IMR-90 (cell line): ENCODE results near the gene KCNIP1.

Source experiments
- BHLHE40 ChIP-seq: fragments of 150-350 bp; IDR thresholded peaks from 2 replicates; pipeline ENCODE4 v1.6.1; 2016; ENCODE audit warnings: mild to moderate bottlenecking, low read depth, low read length
- CEBPB ChIP-seq: IDR thresholded peaks from 2 replicates; pipeline ENCODE4 v1.6.1; 2012; ENCODE audit warnings: low read depth, low read length, improper control_type of control experiment
- MXI1 ChIP-seq: IDR thresholded peaks from 2 replicates; pipeline ENCODE4 v1.6.1; 2012; ENCODE audit warnings: low read depth, mild to moderate bottlenecking, low read length, moderate library complexity, borderline replicate concordance
- POLR2A ChIP-seq: IDR thresholded peaks from 2 replicates; pipeline ENCODE4 v1.6.1; 2012; ENCODE audit warnings: mild to moderate bottlenecking, low read depth, low read length
- TF ChIP-seq, protein P1 (sequence below): conservative IDR thresholded peaks from 2 replicates; pipeline ENCODE4 v1.5.1; 2012; ENCODE audit warnings: mild to moderate bottlenecking, low read depth, low read length, improper control_type of control experiment

DNA sequence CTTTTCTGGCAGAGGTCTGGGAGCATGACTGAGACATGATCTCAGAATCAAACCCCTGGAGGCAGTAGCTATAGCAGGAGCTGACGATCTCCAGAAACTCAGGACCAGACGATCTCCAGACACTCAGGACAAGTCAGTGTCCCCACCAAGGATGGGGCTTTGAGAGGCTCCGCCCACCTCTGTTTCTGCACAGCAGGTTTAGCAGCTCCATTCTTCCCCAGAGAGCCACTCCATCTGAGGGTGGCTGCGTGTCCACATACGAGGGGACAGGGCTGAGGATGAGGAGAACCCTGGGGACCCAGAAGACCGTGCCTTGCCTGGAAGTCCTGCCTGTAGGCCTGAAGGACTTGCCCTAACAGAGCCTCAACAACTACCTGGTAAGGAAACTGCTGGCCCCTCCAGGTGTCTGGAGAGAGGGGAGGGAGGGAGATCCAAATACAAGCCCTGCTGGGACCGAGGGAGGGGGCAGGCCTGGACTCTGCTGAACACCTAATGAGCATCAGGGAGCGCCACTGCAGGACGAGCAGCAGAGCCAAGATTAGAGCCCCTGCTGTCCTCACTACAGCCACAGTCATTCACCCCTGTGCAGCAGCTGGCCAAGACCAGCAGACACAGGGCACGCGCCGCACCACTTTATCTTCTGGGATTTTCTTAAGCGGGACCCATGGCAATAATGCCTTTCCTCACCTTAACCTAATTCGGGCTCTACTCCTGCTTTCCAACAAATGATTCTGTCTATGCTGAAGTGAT is 279.9 kb downstream of the KCNIP1 start, which contains the start of gene GABRP:
- TF ChIP-seq, protein P1, sequence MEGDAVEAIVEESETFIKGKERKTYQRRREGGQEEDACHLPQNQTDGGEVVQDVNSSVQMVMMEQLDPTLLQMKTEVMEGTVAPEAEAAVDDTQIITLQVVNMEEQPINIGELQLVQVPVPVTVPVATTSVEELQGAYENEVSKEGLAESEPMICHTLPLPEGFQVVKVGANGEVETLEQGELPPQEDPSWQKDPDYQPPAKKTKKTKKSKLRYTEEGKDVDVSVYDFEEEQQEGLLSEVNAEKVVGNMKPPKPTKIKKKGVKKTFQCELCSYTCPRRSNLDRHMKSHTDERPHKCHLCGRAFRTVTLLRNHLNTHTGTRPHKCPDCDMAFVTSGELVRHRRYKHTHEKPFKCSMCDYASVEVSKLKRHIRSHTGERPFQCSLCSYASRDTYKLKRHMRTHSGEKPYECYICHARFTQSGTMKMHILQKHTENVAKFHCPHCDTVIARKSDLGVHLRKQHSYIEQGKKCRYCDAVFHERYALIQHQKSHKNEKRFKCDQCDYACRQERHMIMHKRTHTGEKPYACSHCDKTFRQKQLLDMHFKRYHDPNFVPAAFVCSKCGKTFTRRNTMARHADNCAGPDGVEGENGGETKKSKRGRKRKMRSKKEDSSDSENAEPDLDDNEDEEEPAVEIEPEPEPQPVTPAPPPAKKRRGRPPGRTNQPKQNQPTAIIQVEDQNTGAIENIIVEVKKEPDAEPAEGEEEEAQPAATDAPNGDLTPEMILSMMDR: no peak
- TF ChIP-seq MXI1 (no peak), BHLHE40 (no peak), POLR2A (no peak), CEBPB (no peak)
